GM23338 (cell line): ENCODE measurements around the gene CST9. TPM values are rescaled to one million over a fixed set of nuclear protein-coding genes. Genes with fewer than 3 reads are reported as not detected.

ENCODE experiments used
- ATAC-seq: fragments of 200-7000 bp; cut with Tn5 transposase; 3 replicates; pipeline ENCODE4 v1.9.1; 2020
- DNase-seq: peaks from one replicate; pipeline ENCODE4 v3.0.0-alpha.2; 2015; ENCODE audit warnings: low spot score
- H2AFZ ChIP-seq: fragments of 200-600 bp; sonication (generic); 2 replicates; pipeline ENCODE4 v1.8.0; 2016; ENCODE audit warnings: antibody characterized with exemption, mild to moderate bottlenecking, moderate library complexity
- H3F3A ChIP-seq: fragments of 200-600 bp; sonication (generic); replicated peaks from 2 replicates; pipeline ENCODE4 v1.8.0; 2017; ENCODE audit warnings: antibody characterized with exemption, mixed run types, low read depth
- H3K27ac ChIP-seq: fragments of 200-600 bp; sonication (generic); 2 replicates; pipeline ENCODE4 v1.6.1; 2016; ENCODE audit warnings: low read depth
- H3K27me3 ChIP-seq: fragments of 200-600 bp; sonication (generic); 2 replicates; pipeline ENCODE4 v1.8.0; 2016; ENCODE audit warnings: mild to moderate bottlenecking, mixed run types, moderate library complexity; ENCODE audit not compliant: insufficient read depth
- H3K36me3 ChIP-seq: fragments of 200-600 bp; sonication (generic); 2 replicates; pipeline ENCODE4 v1.8.0; 2016; ENCODE audit warnings: mild to moderate bottlenecking; ENCODE audit not compliant: insufficient read depth
- H3K4me1 ChIP-seq: fragments of 200-600 bp; sonication (generic); 2 replicates; pipeline ENCODE4 v1.8.0; 2016; ENCODE audit warnings: mild to moderate bottlenecking, moderate library complexity; ENCODE audit not compliant: insufficient read depth
- H3K4me2 ChIP-seq: fragments of 200-600 bp; sonication (generic); 2 replicates; pipeline ENCODE4 v1.7.1; 2017; ENCODE audit warnings: mixed run types
- H3K4me3 ChIP-seq: fragments of 200-600 bp; sonication (generic); 2 replicates; pipeline ENCODE4 v1.6.1; 2016; ENCODE audit warnings: mixed run types
- H3K79me2 ChIP-seq: fragments of 200-600 bp; sonication (generic); replicated peaks from 2 replicates; pipeline ENCODE4 v1.8.0; 2017; ENCODE audit warnings: mild to moderate bottlenecking; ENCODE audit not compliant: insufficient read depth
- H3K9me2 ChIP-seq: fragments of 200-600 bp; sonication (generic); 2 replicates; pipeline ENCODE4 v1.8.0; 2017; ENCODE audit not compliant: insufficient read depth
- H4K20me1 ChIP-seq: fragments of 200-600 bp; sonication (generic); replicated peaks from 2 replicates; pipeline ENCODE4 v1.8.0; 2017; ENCODE audit warnings: mild to moderate bottlenecking; ENCODE audit not compliant: insufficient read depth
- H3K27ac Mint-ChIP-seq: 2 replicates; pipeline ENCODE4 v1.8.0; 2020; ENCODE audit warnings: inconsistent platforms, mild to moderate bottlenecking, moderate library complexity, mixed read lengths
- H3K27me3 Mint-ChIP-seq: 3 replicates; pipeline ENCODE4 v1.8.0; 2022; ENCODE audit warnings: low read depth, mild to moderate bottlenecking, moderate library complexity, mixed read lengths, inconsistent platforms; ENCODE audit not compliant: insufficient read depth, poor library complexity
- H3K36me3 Mint-ChIP-seq: 3 replicates; pipeline ENCODE4 v1.8.0; 2021; ENCODE audit warnings: low read depth, mild to moderate bottlenecking, inconsistent platforms, moderate library complexity, mixed read lengths
- H3K4me1 Mint-ChIP-seq: 3 replicates; pipeline ENCODE4 v1.8.0; 2020; ENCODE audit warnings: mild to moderate bottlenecking, inconsistent platforms, mixed read lengths
- H3K4me3 Mint-ChIP-seq: 3 replicates; pipeline ENCODE4 v1.8.0; 2021; ENCODE audit warnings: moderate library complexity, mild to moderate bottlenecking, inconsistent platforms, mixed read lengths
- H3K9me3 Mint-ChIP-seq: 3 replicates; pipeline ENCODE4 v1.8.0; 2020; ENCODE audit warnings: moderate library complexity, mild to moderate bottlenecking, inconsistent platforms, mixed read lengths
- CREB1 ChIP-seq: fragments of 250-450 bp; sonication (Bioruptor Pico); IDR thresholded peaks from 2 replicates; pipeline ENCODE4 v1.5.0; 2020; ENCODE audit warnings: low read depth, mild to moderate bottlenecking, moderate library complexity
- ETS1 ChIP-seq: IDR thresholded peaks from 2 replicates; pipeline ENCODE4 v1.6.1; 2016; ENCODE audit warnings: antibody characterized with exemption
- EZH2phosphoT487 ChIP-seq: fragments of 200-600 bp; sonication (generic); IDR thresholded peaks from one replicate; pipeline ENCODE4 v1.8.1; 2018; ENCODE audit warnings: antibody characterized with exemption; ENCODE audit not compliant: unreplicated experiment
- JUNB ChIP-seq: IDR thresholded peaks from one replicate; pipeline ENCODE4 v1.6.1; 2016; ENCODE audit warnings: antibody characterized with exemption; ENCODE audit not compliant: unreplicated experiment
- NANOG ChIP-seq: IDR thresholded peaks from 2 replicates; pipeline ENCODE4 v1.6.1; 2016; ENCODE audit warnings: antibody characterized with exemption, borderline replicate concordance
- POLR2AphosphoS5 ChIP-seq: IDR thresholded peaks from 2 replicates; pipeline ENCODE4 v1.6.1; 2016; ENCODE audit warnings: antibody characterized with exemption, low read depth
- ZNF114 ChIP-seq: fragments of 250-450 bp; sonication (Bioruptor Pico); IDR thresholded peaks from 2 replicates; pipeline ENCODE4 v1.5.0; 2020; ENCODE audit warnings: mild to moderate bottlenecking, moderate library complexity
- ZNF331 ChIP-seq: fragments of 250-450 bp; sonication (Bioruptor Pico); IDR thresholded peaks from 2 replicates; pipeline ENCODE4 v1.5.0; 2020; ENCODE audit warnings: low read depth, mild to moderate bottlenecking, moderate library complexity
- ZNF462 ChIP-seq: fragments of 250-450 bp; sonication (Bioruptor Pico); IDR thresholded peaks from 2 replicates; pipeline ENCODE4 v1.5.0; 2020; ENCODE audit warnings: mild to moderate bottlenecking, moderate library complexity
- long read RNA-seq: library from polyadenylated mRNA; unstranded; transcript quantifications from one replicate; pipeline ENCODE4 v2.0.0, GENCODE V29; 2020; ENCODE audit not compliant: unreplicated experiment
- polyA plus RNA-seq: library from polyadenylated mRNA; unstranded; fragments of >200 nt; fragmentation: Nextera tagmentation; extraction: Ambion mirVana; gene quantifications from 2 replicates; pipeline ENCODE4 v1.2.1, GENCODE V29; 2016
- total RNA-seq: library from RNA; depleted of rRNA; stranded (reverse); fragments of >200 nt; shearing (Covaris generic); gene quantifications from 2 replicates; pipeline ENCODE4 v1.2.3, GENCODE V29; 2014; rRNA removed
- TF ChIP-seq, protein P1 (sequence below), 2 experiments: fragments of 200-600 bp in 1 of 2; sonication (generic) in 1 of 2; conservative IDR thresholded peaks; 2 replicates each; pipeline versions ENCODE4 v1.5.1 to v1.6.1; 2016 to 2017; ENCODE audit warnings: antibody characterized with exemption in 2 of 2, low read depth in 2 of 2, mild to moderate bottlenecking in 2 of 2, moderate library complexity in 1 of 2

Gene CST9, protein sequence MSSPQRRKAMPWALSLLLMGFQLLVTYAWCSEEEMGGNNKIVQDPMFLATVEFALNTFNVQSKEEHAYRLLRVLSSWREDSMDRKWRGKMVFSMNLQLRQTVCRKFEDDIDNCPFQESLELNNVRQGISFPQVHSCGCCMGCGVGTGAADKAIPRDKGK
- not detected in 2 replicates for total RNA-seq
- polyA plus RNA-seq, result not detected in 2 replicates
- long read RNA-seq, result 0 reads

DNA sequence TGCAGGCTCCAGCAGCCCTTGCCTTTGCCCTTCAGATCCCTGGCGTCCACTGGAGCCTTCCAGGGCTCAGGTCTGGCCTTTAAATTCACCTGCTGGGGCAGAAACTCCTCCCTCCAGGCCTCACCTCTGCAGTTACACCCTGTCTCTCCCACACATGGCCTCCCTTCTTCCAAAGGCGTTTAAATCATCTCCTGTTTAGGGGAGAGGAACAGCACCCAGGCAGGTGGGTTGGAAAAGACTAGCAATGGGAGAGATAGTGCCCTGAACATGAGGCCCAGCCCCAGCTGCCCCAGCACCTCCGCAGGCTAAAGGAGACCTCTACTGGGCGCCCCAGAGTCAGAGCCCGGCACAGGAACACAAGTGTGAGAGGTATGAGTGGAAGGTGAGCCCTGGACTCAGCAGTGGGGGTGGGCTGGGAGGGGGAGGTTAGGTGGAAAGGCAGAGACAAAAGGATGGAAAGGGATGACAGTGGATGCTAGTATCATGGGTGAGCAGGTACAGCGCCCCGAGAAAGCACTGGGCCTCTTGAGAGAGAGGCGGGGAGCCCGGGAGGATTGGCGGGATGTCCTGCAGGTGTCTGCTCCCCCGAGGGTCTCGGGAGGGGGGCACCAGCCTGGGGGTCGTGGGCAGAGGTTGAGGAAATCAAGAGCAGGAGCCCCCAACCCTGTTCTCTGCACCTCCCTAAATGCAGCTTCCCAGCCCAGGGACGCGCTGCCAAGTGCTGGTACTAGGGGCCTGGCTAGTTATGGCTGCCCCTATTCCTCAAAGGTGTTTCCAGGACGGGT, at the start of gene CST9:
Gene CST9 (minus strand): TSS at position 51 of the 785 bp plus-strand sequence. CDS start 53 bp downstream, outside the sequence.
- no peak within 1 kb of the TSS for H3K27ac Mint-ChIP-seq
- H3K36me3 ChIP-seq, result no peaks in the 10 kb centered on the region
- H3K79me2 ChIP-seq, result no peaks in the 10 kb centered on the region
- H3K4me1 Mint-ChIP-seq, result peaks cover 14% of the 10 kb centered on the region
- DNase-seq (no peak), ATAC-seq (peak; percentile 35)
- no peak within 1 kb of the TSS for H3K27ac ChIP-seq
- no peaks in the 10 kb centered on the region; the same call in 2 of the 3 replicates for H3K9me3 Mint-ChIP-seq
- no peak for TF ChIP-seq ZNF331 (CRISPR knock-in tag)
- TF ChIP-seq, protein P1, sequence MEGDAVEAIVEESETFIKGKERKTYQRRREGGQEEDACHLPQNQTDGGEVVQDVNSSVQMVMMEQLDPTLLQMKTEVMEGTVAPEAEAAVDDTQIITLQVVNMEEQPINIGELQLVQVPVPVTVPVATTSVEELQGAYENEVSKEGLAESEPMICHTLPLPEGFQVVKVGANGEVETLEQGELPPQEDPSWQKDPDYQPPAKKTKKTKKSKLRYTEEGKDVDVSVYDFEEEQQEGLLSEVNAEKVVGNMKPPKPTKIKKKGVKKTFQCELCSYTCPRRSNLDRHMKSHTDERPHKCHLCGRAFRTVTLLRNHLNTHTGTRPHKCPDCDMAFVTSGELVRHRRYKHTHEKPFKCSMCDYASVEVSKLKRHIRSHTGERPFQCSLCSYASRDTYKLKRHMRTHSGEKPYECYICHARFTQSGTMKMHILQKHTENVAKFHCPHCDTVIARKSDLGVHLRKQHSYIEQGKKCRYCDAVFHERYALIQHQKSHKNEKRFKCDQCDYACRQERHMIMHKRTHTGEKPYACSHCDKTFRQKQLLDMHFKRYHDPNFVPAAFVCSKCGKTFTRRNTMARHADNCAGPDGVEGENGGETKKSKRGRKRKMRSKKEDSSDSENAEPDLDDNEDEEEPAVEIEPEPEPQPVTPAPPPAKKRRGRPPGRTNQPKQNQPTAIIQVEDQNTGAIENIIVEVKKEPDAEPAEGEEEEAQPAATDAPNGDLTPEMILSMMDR (conservative IDR thresholded peaks at IDR 0.05; ENCODE audit: low read depth in 2 of 2), result peak in 1 of 2 experiments; percentile 54; a peak in 2 of 4 replicates
- H4K20me1 ChIP-seq, result no peaks in the 10 kb centered on the region
- no peaks in the 10 kb centered on the region; the same call in 1 of the 2 replicates for H3K9me2 ChIP-seq
- no peaks in the 10 kb centered on the region for H3K27me3 ChIP-seq
- no peak within 1 kb of the TSS for H3K4me2 ChIP-seq
- peak within 1 kb of the TSS; percentile 89 for H2AFZ ChIP-seq
- no peak within 1 kb of the TSS for H3K4me3 ChIP-seq
- H3F3A ChIP-seq, result no peaks in the 10 kb centered on the region
- peaks cover 4% of the 10 kb centered on the region for H3K27me3 Mint-ChIP-seq
- no peaks in the 10 kb centered on the region for H3K36me3 Mint-ChIP-seq
- H3K4me3 Mint-ChIP-seq, result no peak within 1 kb of the TSS; the same call in 2 of the 3 replicates
- peaks cover 6% of the 10 kb centered on the region; the same call in 1 of the 2 replicates for H3K4me1 ChIP-seq

- DNase-seq (no peak), ATAC-seq (no peak)
- Histone ChIP-seq H3K4me3 (no peak overlapping the region), H3K9me2 (no peaks in the 10 kb centered on the region), H2AFZ (no peak overlapping the region), H3K27me3 (no peaks in the 10 kb centered on the region), H3K36me3 (no peaks in the 10 kb centered on the region), H3K4me2 (no peak overlapping the region), H3K79me2 (no peaks in the 10 kb centered on the region), H4K20me1 (no peaks in the 10 kb centered on the region), H3K27ac (no peak overlapping the region), H3F3A (no peaks in the 10 kb centered on the region), H3K4me1 (no peaks in the 10 kb centered on the region)
- peaks cover 4% of the 10 kb centered on the region for H3K27me3 Mint-ChIP-seq
- no peaks in the 10 kb centered on the region; the same call in 2 of the 3 replicates for H3K9me3 Mint-ChIP-seq
- H3K36me3 Mint-ChIP-seq, result no peaks in the 10 kb centered on the region
- no peak overlapping the region for H3K4me3 Mint-ChIP-seq
- H3K4me1 Mint-ChIP-seq, result peaks cover 5% of the 10 kb centered on the region; the same call in 2 of the 3 replicates
- no peak overlapping the region for H3K27ac Mint-ChIP-seq
- TF ChIP-seq ETS1 (no peak), EZH2phosphoT487 (no peak), NANOG (no peak), ZNF462 (CRISPR knock-in tag) (no peak), ZNF114 (CRISPR knock-in tag) (no peak), JUNB (no peak), POLR2AphosphoS5 (no peak), CREB1 (CRISPR knock-in tag) (no peak)
Measured at GRCh38 chr20:23654717-23655116, 49.0 kb upstream of the CST9 start.
